Head of caudate nucleus (tissue), 42 donors: ENCODE measurements around the gene CDKN2AIP.
"Not testable (repeated sequence)": the region's sequence is repeated elsewhere in the genome, so short reads cannot be mapped to it uniquely, and the experiment has no call there.

ENCODE experiments used
- DNase-seq, 42 donors: peaks; one replicate each; pipeline versions ENCODE4 v3.0.0 to v3.0.0-alpha.2; 2020 to 2021; ENCODE audit warnings: mixed read lengths in 7 of 42
- intact Hi-C: fragments of 100-400 bp; cut with DNase I; formaldehyde crosslinking; loops from one replicate; pipeline ENCODE4 v1.15.0; 2022

CDKN2AIP gene

GRCh38 chr4:183471946-183472708 lies 27.7 kb downstream of the CDKN2AIP start:
- intact Hi-C loops: no loop called here
- peak; percentile 74 to 96 (median 88) for DNase-seq

GRCh38 chr4:183478123-183478522 lies 33.7 kb downstream of the CDKN2AIP start:
- intact Hi-C loops: no loop called here
- DNase-seq: no peak

- intact Hi-C loops: no loop called here
These were observed 34.5 kb downstream of the CDKN2AIP start for GRCh38 chr4:183478926-183479325.

GRCh38 chr4:183482515-183483095 lies 38.2 kb downstream of the CDKN2AIP start:
- not testable (repeated sequence) for DNase-seq

More at GRCh38 chr4:183478926-183479325, 34.5 kb downstream of the CDKN2AIP start:
- DNase-seq: no peak

GRCh38 chr4:183483997-183484396 lies 39.6 kb downstream of the CDKN2AIP start:
- intact Hi-C loops: no loop called here
- DNase-seq: no peak

More at GRCh38 chr4:183482515-183483095, 38.2 kb downstream of the CDKN2AIP start:
- intact Hi-C loops: not testable (repeated sequence)

- peak in 2 of 42 donors; percentile 27 to 49 for DNase-seq
- intact Hi-C loops: no loop called here
These were observed 41.1 kb downstream of the CDKN2AIP start for GRCh38 chr4:183485411-183486160.

GRCh38 chr4:183492791-183493222 lies 48.4 kb downstream of the CDKN2AIP start:
- no peak for DNase-seq
- intact Hi-C loops: no loop called here

- DNase-seq: no peak
- intact Hi-C loops: no loop called here
These were observed 48.8 kb downstream of the CDKN2AIP start for GRCh38 chr4:183493246-183493645.

- DNase-seq: no peak
- intact Hi-C loops: no loop called here
These were observed 50.7 kb downstream of the CDKN2AIP start for GRCh38 chr4:183495184-183495583.
